Spinal cord (tissue), 4 donors: ENCODE data around the gene SERPINB6. TPM values are rescaled to one million over a fixed set of nuclear protein-coding genes. Genes with fewer than 3 reads are reported as not detected.

Experiments used
- polyA plus RNA-seq, 2 donors: library from polyadenylated mRNA; unstranded; fragments of 120-200 nt; gene quantifications; one replicate each; pipeline ENCODE4 v1.2.1, GENCODE V29; 2013; ENCODE audit not compliant: insufficient read length in 2 of 2
- total RNA-seq, 2 donors: library from RNA; depleted of rRNA in 1 of 2; stranded (reverse); fragments of 120-200 nt in 1 of 2; fragments of >200 nt in 1 of 2; gene quantifications; one replicate each; pipeline versions ENCODE4 v1.2.3 to v1.2.4, GENCODE V29; 2013 to 2014

SERPINB6 gene
- total and polyA plus RNA-seq, 4 donors: 43.1 to 82.5 (median 76.8) TPM

Other genes starting within 250 kb of the SERPINB6 start
- 1 to 10 TPM; 3.6 to 3.8 TPM for gene MYLK4, start 220.6 kb downstream of the SERPINB6 start, total RNA-seq
- 1 to 10 TPM; 1.4 TPM for gene MYLK4, start 220.6 kb downstream of the SERPINB6 start, polyA plus RNA-seq
- gene WRNIP1, start 206.2 kb downstream of the SERPINB6 start, total RNA-seq: 10 to 100 TPM; 35.9 to 63.6 TPM
- 10 to 100 TPM; 70.6 to 78.0 TPM for gene WRNIP1, start 206.2 kb downstream of the SERPINB6 start, polyA plus RNA-seq
- gene SERPINB1, start 129.7 kb downstream of the SERPINB6 start, total RNA-seq: 10 to 100 TPM; 17.0 to 23.4 TPM
- gene SERPINB1, start 129.7 kb downstream of the SERPINB6 start, polyA plus RNA-seq: 10 to 100 TPM; 12.0 to 14.0 TPM
- gene SERPINB9, start 68.3 kb downstream of the SERPINB6 start, total RNA-seq: 10 to 100 TPM in 1 of 2 donors, 1 to 10 TPM in 1; 8.2 to 24.4 TPM
- gene SERPINB9, start 68.3 kb downstream of the SERPINB6 start, polyA plus RNA-seq: 10 to 100 TPM; 19.2 to 20.6 TPM
- 10 to 100 TPM; 12.2 to 40.5 TPM for gene NQO2, start 28.3 kb upstream of the SERPINB6 start, total RNA-seq
- 10 to 100 TPM; 45.2 to 63.0 TPM for gene NQO2, start 28.3 kb upstream of the SERPINB6 start, polyA plus RNA-seq
- 10 to 100 TPM; 17.4 to 25.5 TPM for gene RIPK1, start 96.9 kb upstream of the SERPINB6 start, total RNA-seq
- 10 to 100 TPM; 15.7 to 18.6 TPM for gene RIPK1, start 96.9 kb upstream of the SERPINB6 start, polyA plus RNA-seq
- 10 to 100 TPM; 21.4 to 47.0 TPM for gene BPHL, start 147.1 kb upstream of the SERPINB6 start, total RNA-seq
- 10 to 100 TPM; 44.4 to 53.1 TPM for gene BPHL, start 147.1 kb upstream of the SERPINB6 start, polyA plus RNA-seq
- 100 to 1,000 TPM; 476 to 639 TPM for gene TUBB2A, start 186.0 kb upstream of the SERPINB6 start, total RNA-seq
- gene TUBB2A, start 186.0 kb upstream of the SERPINB6 start, polyA plus RNA-seq: 1,000 to 10,000 TPM; 2,006 to 2,011 TPM